SK-N-SH (cell line): Measurements from ENCODE around the gene TMPRSS13. TPM values are rescaled to one million over a fixed set of nuclear protein-coding genes. Genes with fewer than 3 reads are reported as not detected.

Source experiments
- CTCF ChIA-PET: fragments of 300-600, 350-600 bp; formaldehyde crosslinking; extraction: SDS; loops from one replicate; lab custom pipeline; 2021; lab: Yijun Ruan, JAX
- POLR2A ChIA-PET: fragments of 350-600 bp; sonication (Branson Sonifier 250); formaldehyde crosslinking; extraction: SDS; loops from one replicate; lab custom pipeline; 2020; ENCODE audit warnings: antibody characterized with exemption, inconsistent platforms; lab: Yijun Ruan, JAX
- DNase-seq: peaks from one replicate; pipeline ENCODE4 v3.0.0; 2012
- H2AFZ ChIP-seq: fragments of 200-600 bp; sonication (generic); 2 replicates; pipeline ENCODE4 v1.8.1; 2016; ENCODE audit warnings: antibody characterized with exemption, mild to moderate bottlenecking, low read depth
- H3F3A ChIP-seq: fragments of 200-600 bp; sonication (generic); replicated peaks from 2 replicates; pipeline ENCODE3; 2016; ENCODE audit warnings: antibody characterized with exemption, mild to moderate bottlenecking; ENCODE audit not compliant: insufficient read depth
- H3K27ac ChIP-seq, 2 experiments: fragments of 200-500 bp in 1 of 2; fragments of 200-600 bp in 1 of 2; sonication (Bioruptor generic) in 1 of 2; sonication (generic), shearing (Covaris generic) in 1 of 2; 2 replicates each; pipeline versions ENCODE4 v1.5.1 to v1.6.1; 2014 to 2016; ENCODE audit warnings: low read depth in 2 of 2, inconsistent platforms in 1 of 2, low read length in 1 of 2, mild to moderate bottlenecking in 1 of 2, mixed read lengths in 1 of 2
- H3K27me3 ChIP-seq: fragments of 200-600 bp; sonication (generic), shearing (Covaris generic); 2 replicates; pipeline ENCODE4 v1.6.1; 2016; ENCODE audit warnings: mixed run types; ENCODE audit not compliant: insufficient read depth
- H3K36me3 ChIP-seq, 2 experiments: fragments of 200-500 bp in 1 of 2; fragments of 200-600 bp in 1 of 2; sonication (Bioruptor generic) in 1 of 2; sonication (generic) in 1 of 2; replicated peaks in 1 of 2; 2 replicates each; pipeline versions ENCODE3 to v1.5.1; 2014 to 2016; ENCODE audit warnings: low read length in 1 of 2, mild to moderate bottlenecking in 1 of 2; ENCODE audit not compliant: insufficient read depth in 2 of 2, control insufficient read depth in 1 of 2
- H3K4me1 ChIP-seq, 2 experiments: fragments of 200-500 bp in 1 of 2; fragments of 200-600 bp in 1 of 2; sonication (Bioruptor generic) in 1 of 2; sonication (generic), shearing (Covaris generic) in 1 of 2; 2 replicates each; pipeline versions ENCODE4 v1.5.1 to v1.6.1; 2014 to 2016; ENCODE audit warnings: low read depth in 1 of 2, low read length in 1 of 2, mixed run types in 1 of 2; ENCODE audit not compliant: insufficient read depth in 2 of 2, control insufficient read depth in 1 of 2
- H3K4me2 ChIP-seq: fragments of 200-600 bp; sonication (generic), shearing (Covaris generic); 2 replicates; pipeline ENCODE4 v1.6.1; 2017; ENCODE audit warnings: mixed run types
- H3K4me3 ChIP-seq, 2 experiments: fragments of 200-500 bp in 1 of 2; fragments of 200-600 bp in 1 of 2; sonication (Bioruptor generic) in 1 of 2; sonication (generic), shearing (Covaris generic) in 1 of 2; 2 replicates each; pipeline versions ENCODE4 v1.5.1 to v1.8.1; 2014 to 2016; ENCODE audit warnings: low read depth in 2 of 2, inconsistent platforms in 1 of 2, low read length in 1 of 2, mild to moderate bottlenecking in 1 of 2, mixed read lengths in 1 of 2, moderate library complexity in 1 of 2
- H3K79me2 ChIP-seq: fragments of 200-600 bp; sonication (generic); 2 replicates; pipeline ENCODE4 v1.8.1; 2017; ENCODE audit warnings: mild to moderate bottlenecking; ENCODE audit not compliant: insufficient read depth
- H3K9ac ChIP-seq: fragments of 200-600 bp; sonication (generic); 2 replicates; pipeline ENCODE4 v1.6.1; 2017; ENCODE audit warnings: mixed run types
- H3K9me2 ChIP-seq: fragments of 200-600 bp; sonication (generic); 2 replicates; pipeline ENCODE4 v1.6.1; 2017; ENCODE audit warnings: mixed run types
- H3K9me3 ChIP-seq: fragments of 200-600 bp; sonication (generic); 2 replicates; pipeline ENCODE4 v1.6.1; 2017; ENCODE audit warnings: mixed run types, mild to moderate bottlenecking, moderate library complexity
- H4K20me1 ChIP-seq: fragments of 200-600 bp; sonication (generic); 2 replicates; pipeline ENCODE4 v1.6.1; 2017; ENCODE audit warnings: mild to moderate bottlenecking, mixed run types; ENCODE audit not compliant: insufficient read depth
- CHD2 ChIP-seq: fragments of 150-350 bp; IDR thresholded peaks from 2 replicates; pipeline ENCODE4 v1.6.1; 2018; ENCODE audit warnings: low read length; ENCODE audit not compliant: partially characterized antibody
- ELF1 ChIP-seq: IDR thresholded peaks from 2 replicates; pipeline ENCODE4 v1.4.0; 2012
- EP300 ChIP-seq, 2 experiments: IDR thresholded peaks; 2 replicates each; pipeline versions ENCODE4 v1.4.0 to v1.6.1; 2012; ENCODE audit warnings: borderline replicate concordance in 1 of 2, low read depth in 1 of 2, low read length in 1 of 2
- EZH2phosphoT487 ChIP-seq: fragments of 200-600 bp; sonication (generic); IDR thresholded peaks from 2 replicates; pipeline ENCODE4 v1.6.1; 2017; ENCODE audit warnings: low read depth, mixed run types, mild to moderate bottlenecking, antibody characterized with exemption, moderate library complexity, borderline replicate concordance
- FOXJ3 ChIP-seq: sonication (generic); formaldehyde crosslinking; IDR thresholded peaks from 2 replicates; pipeline ENCODE4 v1.5.1; 2020; ENCODE audit warnings: mild to moderate bottlenecking, missing genetic modification reagents
- FOXM1 ChIP-seq: IDR thresholded peaks from 2 replicates; pipeline ENCODE4 v1.4.0; 2012; ENCODE audit warnings: low read depth, mild to moderate bottlenecking
- GATA2 ChIP-seq: sonication (generic); formaldehyde crosslinking; IDR thresholded peaks from 2 replicates; pipeline ENCODE4 v1.5.0; 2020; ENCODE audit warnings: mild to moderate bottlenecking, missing genetic modification reagents
- MEF2A ChIP-seq: IDR thresholded peaks from 2 replicates; pipeline ENCODE4 v1.4.0; 2012; ENCODE audit warnings: low read depth, borderline replicate concordance
- MXI1 ChIP-seq: IDR thresholded peaks from 2 replicates; pipeline ENCODE4 v1.6.1; 2012; ENCODE audit warnings: mild to moderate bottlenecking, low read depth, low read length, improper control_type of control experiment
- NRF1 ChIP-seq: IDR thresholded peaks from 2 replicates; pipeline ENCODE4 v1.6.1; 2012; ENCODE audit warnings: low read depth, mild to moderate bottlenecking, low read length
- POLR2AphosphoS5 ChIP-seq: IDR thresholded peaks from 2 replicates; pipeline ENCODE4 v1.6.1; 2012; ENCODE audit warnings: low read depth, low read length
- RAD21 ChIP-seq: IDR thresholded peaks from 2 replicates; pipeline ENCODE4 v1.6.1; 2012; ENCODE audit warnings: mild to moderate bottlenecking, low read length
- RXRA ChIP-seq: IDR thresholded peaks from 2 replicates; pipeline ENCODE4 v1.4.0; 2012; ENCODE audit warnings: low read depth, mild to moderate bottlenecking, borderline replicate concordance
- SIN3A ChIP-seq: IDR thresholded peaks from 2 replicates; pipeline ENCODE4 v1.6.1; 2012; ENCODE audit warnings: low read depth, mild to moderate bottlenecking, low read length, moderate library complexity, borderline replicate concordance
- SMC3 ChIP-seq: IDR thresholded peaks from 2 replicates; pipeline ENCODE4 v1.6.1; 2012; ENCODE audit warnings: low read depth, low read length, improper control_type of control experiment
- USF2 ChIP-seq: fragments of 150-350 bp; IDR thresholded peaks from 2 replicates; pipeline ENCODE4 v1.6.1; 2017; ENCODE audit warnings: antibody characterized with exemption, low read length, low read depth, borderline replicate concordance
- YY1 ChIP-seq: IDR thresholded peaks from 2 replicates; pipeline ENCODE4 v1.4.0; 2012; ENCODE audit warnings: low read depth, mild to moderate bottlenecking
- WGBS: methylation state at CpG from one replicate; pipeline ENCODE4 v1.1.6; 2017; ENCODE audit warnings: low lambda C conversion rate; 5-methylcytosine and 5-hydroxymethylcytosine counted together
- polyA plus RNA-seq, 3 experiments: library from polyadenylated mRNA; depleted of rRNA; stranded (reverse); fragments of >200 nt; gene quantifications; 2 replicates each; pipeline ENCODE4 v1.2.3, GENCODE V29; 2012
- TF ChIP-seq, protein P1 (sequence below): IDR thresholded peaks from 2 replicates; pipeline ENCODE4 v1.4.0; 2012; ENCODE audit warnings: low read depth
- TF ChIP-seq, protein P2 (sequence below): fragments of 200-600 bp; sonication (generic); IDR thresholded peaks from 2 replicates; pipeline ENCODE4 v1.6.1; 2017; ENCODE audit warnings: antibody characterized with exemption, mild to moderate bottlenecking, moderate library complexity
- TF ChIP-seq, protein P3 (sequence below): fragments of 150-350 bp; IDR thresholded peaks from 2 replicates; pipeline ENCODE4 v1.6.1; 2016; ENCODE audit warnings: mild to moderate bottlenecking, low read depth, low read length

The TMPRSS13 gene
- polyA plus RNA-seq, 1 of the 3 experiments (the other 2 are of a cell fraction): not detected

- POLR2A ChIA-PET: no interaction called here
- no peaks in the 10 kb centered on the region for H4K20me1 ChIP-seq
Measured at GRCh38 chr11:117857734-117858414, 71.3 kb downstream of the TMPRSS13 start.

DNA sequence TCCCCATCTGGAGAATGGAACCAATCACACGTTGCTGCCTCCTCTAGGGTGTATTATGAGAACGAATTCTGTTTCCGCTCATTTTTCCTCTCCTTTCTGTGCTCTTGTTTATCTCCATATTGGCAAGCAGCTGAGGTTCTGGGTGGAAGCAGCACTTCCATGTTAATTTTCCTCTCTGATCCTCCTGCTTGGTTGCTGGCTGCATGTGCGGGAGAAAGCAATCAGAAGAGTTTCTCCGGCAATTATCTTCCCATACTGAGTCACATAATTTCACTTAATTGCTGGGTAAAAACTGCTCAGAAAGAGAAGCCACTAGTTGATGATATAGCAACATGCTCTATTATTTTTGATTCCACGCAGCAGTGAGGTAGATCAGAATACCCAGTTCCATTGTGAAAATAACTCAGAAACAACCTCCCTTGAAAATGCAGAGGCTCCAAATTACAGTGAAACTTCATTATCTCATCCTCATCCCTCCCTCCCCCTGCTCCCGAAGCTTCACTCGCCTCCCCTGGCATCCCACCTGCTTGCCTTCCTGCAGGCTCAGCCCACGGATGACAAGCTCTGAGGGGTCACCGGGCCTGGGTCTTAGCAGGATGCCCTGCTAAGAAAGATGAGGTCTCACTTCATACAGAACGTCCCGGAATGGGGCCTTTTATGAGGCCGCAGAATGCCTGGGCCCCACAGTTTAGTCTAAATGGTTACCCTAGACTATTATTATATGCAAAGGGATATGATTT is 73.1 kb downstream of the TMPRSS13 start:
- H3K9ac ChIP-seq: no peak overlapping the region
- H3K4me1 ChIP-seq: peaks cover 0 to 3% of the 10 kb centered on the region in 2 experiments; a peak in 1 of 4 replicates
- no peak for DNase-seq
- no peaks in the 10 kb centered on the region for H4K20me1 ChIP-seq
- no peak overlapping the region for H3K4me2 ChIP-seq
- no peaks in the 10 kb centered on the region for H3K9me2 ChIP-seq
- WGBS: 71% methylated on average over 13 of the region's 13 CpGs
- H3K36me3 ChIP-seq: no peaks in the 10 kb centered on the region
- no peaks in the 10 kb centered on the region for H3K79me2 ChIP-seq
- H3K27ac ChIP-seq: no peak overlapping the region
- POLR2A ChIA-PET: no interaction called here
- no peaks in the 10 kb centered on the region for H3F3A ChIP-seq
- CTCF ChIA-PET: interaction anchor here (1.4 to 17.3 kb wide), 2 partner anchors 11 to 93 kb away, joined by 4 to 438 read pairs; no protein-coding TSS in a partner anchor
- H3K4me3 ChIP-seq: no peak overlapping the region
- 0 out of 2 replicates have a peak, but pooled peaks cover 4% of the 10 kb centered on the region for H3K9me3 ChIP-seq
- TF ChIP-seq RAD21 (no peak), YY1 (no peak), MEF2A (no peak), POLR2AphosphoS5 (no peak), EP300 (IDR thresholded peaks at IDR 0.05; ENCODE audit: borderline replicate concordance in 1 of 2, low read depth in 1 of 2, low read length in 1 of 2) (no peak), FOXJ3 (no peak), ELF1 (no peak), EZH2phosphoT487 (no peak), RXRA (no peak), FOXM1 (no peak), GATA2 (CRISPR knock-in tag) (no peak), MXI1 (no peak), SIN3A (no peak), USF2 (no peak), NRF1 (no peak)
- TF ChIP-seq, protein P1, sequence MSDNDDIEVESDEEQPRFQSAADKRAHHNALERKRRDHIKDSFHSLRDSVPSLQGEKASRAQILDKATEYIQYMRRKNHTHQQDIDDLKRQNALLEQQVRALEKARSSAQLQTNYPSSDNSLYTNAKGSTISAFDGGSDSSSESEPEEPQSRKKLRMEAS: no peak
- TF ChIP-seq, protein P2, sequence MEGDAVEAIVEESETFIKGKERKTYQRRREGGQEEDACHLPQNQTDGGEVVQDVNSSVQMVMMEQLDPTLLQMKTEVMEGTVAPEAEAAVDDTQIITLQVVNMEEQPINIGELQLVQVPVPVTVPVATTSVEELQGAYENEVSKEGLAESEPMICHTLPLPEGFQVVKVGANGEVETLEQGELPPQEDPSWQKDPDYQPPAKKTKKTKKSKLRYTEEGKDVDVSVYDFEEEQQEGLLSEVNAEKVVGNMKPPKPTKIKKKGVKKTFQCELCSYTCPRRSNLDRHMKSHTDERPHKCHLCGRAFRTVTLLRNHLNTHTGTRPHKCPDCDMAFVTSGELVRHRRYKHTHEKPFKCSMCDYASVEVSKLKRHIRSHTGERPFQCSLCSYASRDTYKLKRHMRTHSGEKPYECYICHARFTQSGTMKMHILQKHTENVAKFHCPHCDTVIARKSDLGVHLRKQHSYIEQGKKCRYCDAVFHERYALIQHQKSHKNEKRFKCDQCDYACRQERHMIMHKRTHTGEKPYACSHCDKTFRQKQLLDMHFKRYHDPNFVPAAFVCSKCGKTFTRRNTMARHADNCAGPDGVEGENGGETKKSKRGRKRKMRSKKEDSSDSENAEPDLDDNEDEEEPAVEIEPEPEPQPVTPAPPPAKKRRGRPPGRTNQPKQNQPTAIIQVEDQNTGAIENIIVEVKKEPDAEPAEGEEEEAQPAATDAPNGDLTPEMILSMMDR: no peak
- TF ChIP-seq, protein P3, sequence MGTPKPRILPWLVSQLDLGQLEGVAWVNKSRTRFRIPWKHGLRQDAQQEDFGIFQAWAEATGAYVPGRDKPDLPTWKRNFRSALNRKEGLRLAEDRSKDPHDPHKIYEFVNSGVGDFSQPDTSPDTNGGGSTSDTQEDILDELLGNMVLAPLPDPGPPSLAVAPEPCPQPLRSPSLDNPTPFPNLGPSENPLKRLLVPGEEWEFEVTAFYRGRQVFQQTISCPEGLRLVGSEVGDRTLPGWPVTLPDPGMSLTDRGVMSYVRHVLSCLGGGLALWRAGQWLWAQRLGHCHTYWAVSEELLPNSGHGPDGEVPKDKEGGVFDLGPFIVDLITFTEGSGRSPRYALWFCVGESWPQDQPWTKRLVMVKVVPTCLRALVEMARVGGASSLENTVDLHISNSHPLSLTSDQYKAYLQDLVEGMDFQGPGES: no peak
- no peaks in the 10 kb centered on the region; the same call in 1 of the 2 replicates for H3K27me3 ChIP-seq
- no peak overlapping the region for H2AFZ ChIP-seq

More at GRCh38 chr11:117857734-117858414, 71.3 kb downstream of the TMPRSS13 start:
- no peak overlapping the region for H3K9ac ChIP-seq
- no peak overlapping the region for H2AFZ ChIP-seq
- no peaks in the 10 kb centered on the region for H3F3A ChIP-seq
- H3K9me3 ChIP-seq: 0 out of 2 replicates have a peak, but pooled peaks cover under 1% of the 10 kb centered on the region
- H3K27me3 ChIP-seq: no peaks in the 10 kb centered on the region; the same call in 1 of the 2 replicates
- H3K9me2 ChIP-seq: no peaks in the 10 kb centered on the region
- no peaks in the 10 kb centered on the region for H3K79me2 ChIP-seq
- DNase-seq: no peak
- 42% methylated on average over 11 of the region's 11 CpGs for WGBS
- no peak overlapping the region for H3K4me3 ChIP-seq
- TF ChIP-seq CHD2 (no peak), SMC3 (no peak), MEF2A (no peak)
- no peaks in the 10 kb centered on the region for H3K36me3 ChIP-seq
- CTCF ChIA-PET: interaction anchor here (0.6 to 1.3 kb wide), 2 partner anchors 89 to 373 kb away, joined by 3 to 5 read pairs; no protein-coding TSS in a partner anchor
- no peak overlapping the region for H3K27ac ChIP-seq
- no peak overlapping the region for H3K4me2 ChIP-seq
- H3K4me1 ChIP-seq: peaks cover 0 to 20% of the 10 kb centered on the region in 2 experiments; a peak in 2 of 4 replicates
